Hepatocyte (in vitro differentiated cells): ENCODE measurements around the gene SMC2. TPM values are rescaled to one million over a fixed set of nuclear protein-coding genes. Genes with fewer than 3 reads are reported as not detected.

Experiments used
- DNase-seq: peaks from one replicate; pipeline ENCODE4 v3.0.0-alpha.2; 2016; ENCODE audit warnings: low spot score
- H2AFZ ChIP-seq: fragments of 200-600 bp; sonication (generic); 2 replicates; pipeline ENCODE4 v1.6.0; 2016; ENCODE audit warnings: antibody characterized with exemption, mild to moderate bottlenecking
- H3K27ac ChIP-seq: fragments of 200-600 bp; sonication (generic); 2 replicates; pipeline ENCODE4 v1.5.1; 2016; ENCODE audit warnings: mild to moderate bottlenecking
- H3K27me3 ChIP-seq: fragments of 200-600 bp; sonication (generic); 2 replicates; pipeline ENCODE4 v1.6.1; 2016
- H3K36me3 ChIP-seq: fragments of 200-600 bp; sonication (generic); replicated peaks from 2 replicates; pipeline ENCODE4 v1.5.1; 2016; ENCODE audit warnings: low read depth; ENCODE audit not compliant: insufficient read depth
- H3K4me1 ChIP-seq: fragments of 200-600 bp; sonication (generic); 2 replicates; pipeline ENCODE4 v1.5.1; 2016; ENCODE audit warnings: mild to moderate bottlenecking, moderate library complexity; ENCODE audit not compliant: insufficient read depth
- H3K4me2 ChIP-seq: fragments of 200-600 bp; sonication (generic); 2 replicates; pipeline ENCODE4 v1.6.0; 2016
- H3K4me3 ChIP-seq: fragments of 200-600 bp; sonication (generic); 2 replicates; pipeline ENCODE4 v1.5.1; 2016; ENCODE audit warnings: mild to moderate bottlenecking
- H3K79me2 ChIP-seq: fragments of 200-600 bp; sonication (generic); 2 replicates; pipeline ENCODE4 v1.6.0; 2017; ENCODE audit warnings: mild to moderate bottlenecking
- H3K9me2 ChIP-seq: fragments of 200-600 bp; sonication (generic); replicated peaks from 2 replicates; pipeline ENCODE4 v1.6.0; 2017; ENCODE audit warnings: mild to moderate bottlenecking; ENCODE audit not compliant: insufficient read depth
- H3K9me3 ChIP-seq: fragments of 200-600 bp; sonication (generic); 2 replicates; pipeline ENCODE4 v1.5.1; 2016; ENCODE audit warnings: low read depth, mild to moderate bottlenecking
- H4K20me1 ChIP-seq: fragments of 200-600 bp; sonication (generic); 2 replicates; pipeline ENCODE4 v1.6.0; 2016; ENCODE audit warnings: mild to moderate bottlenecking; ENCODE audit not compliant: insufficient read depth, poor library complexity, severe bottlenecking
- CTCF ChIP-seq: fragments of 200-600 bp; sonication (generic); IDR thresholded peaks from 2 replicates; pipeline ENCODE4 v1.5.1; 2016; ENCODE audit warnings: antibody characterized with exemption, mild to moderate bottlenecking; ENCODE audit not compliant: poor library complexity
- EZH2 ChIP-seq: fragments of 200-600 bp; sonication (generic); IDR thresholded peaks from 2 replicates; pipeline ENCODE4 v1.6.1; 2016; ENCODE audit warnings: antibody characterized with exemption, mild to moderate bottlenecking, borderline replicate concordance
- EZH2phosphoT487 ChIP-seq: fragments of 200-600 bp; sonication (generic); IDR thresholded peaks from one replicate; pipeline ENCODE4 v1.6.1; 2018; ENCODE audit warnings: antibody characterized with exemption, mild to moderate bottlenecking, low read depth, moderate library complexity; ENCODE audit not compliant: unreplicated experiment, severe bottlenecking
- WGBS: methylation state at CpG from one replicate; pipeline ENCODE4 v1.1.6; 2016; ENCODE audit warnings: low lambda C conversion rate; ENCODE audit errors: missing lambda C conversion rate; 5-methylcytosine and 5-hydroxymethylcytosine counted together
- polyA plus RNA-seq: library from polyadenylated mRNA; unstranded; fragments of >200 nt; fragmentation: Nextera tagmentation; extraction: Ambion mirVana; gene quantifications from 2 replicates; pipeline ENCODE4 v1.2.1, GENCODE V29; 2016
- total RNA-seq: library from RNA; depleted of rRNA; stranded (reverse); fragments of >200 nt; gene quantifications from 2 replicates; pipeline ENCODE4 v1.2.3, GENCODE V29; 2014

The SMC2 gene
- total and polyA plus RNA-seq, 2 experiments from 2014 or later: 11.5 to 11.8 TPM

DNA sequence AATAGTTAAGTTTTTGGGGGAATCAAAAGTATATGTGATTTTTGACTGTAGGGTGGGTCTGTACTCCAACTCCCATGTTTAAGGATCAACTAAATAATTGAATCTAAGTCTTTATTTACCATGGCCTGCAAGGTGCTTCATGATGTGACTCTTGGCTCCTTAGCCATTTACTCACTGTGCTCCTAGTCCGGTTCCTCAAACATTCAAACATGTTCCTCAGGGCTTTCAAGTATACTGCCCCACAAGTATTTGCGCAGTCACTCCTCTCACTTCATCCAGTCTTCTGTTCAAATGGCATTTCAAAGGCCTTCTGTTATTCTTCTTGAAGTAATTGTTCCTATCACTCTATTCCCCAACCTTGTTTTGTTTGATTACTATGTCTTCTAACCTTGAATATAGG, 16.4 kb downstream of the SMC2 start:
- Histone ChIP-seq H3K9me2 (no peaks in the 10 kb centered on the region), H3K4me2 (no peak overlapping the region), H3K27me3 (no peaks in the 10 kb centered on the region), H3K79me2 (no peaks in the 10 kb centered on the region), H3K36me3 (peaks cover 3% of the 10 kb centered on the region), H4K20me1 (no peaks in the 10 kb centered on the region), H3K4me1 (no peaks in the 10 kb centered on the region), H2AFZ (no peak overlapping the region), H3K4me3 (no peak overlapping the region), H3K9me3 (no peaks in the 10 kb centered on the region), H3K27ac (no peak overlapping the region)
- TF ChIP-seq EZH2phosphoT487: no peak
- no peak for TF ChIP-seq EZH2
- TF ChIP-seq CTCF: no peak
- whole genome bisulfite sequencing: 89% methylated on average over 2 of the region's 2 CpGs
- no peak for DNase-seq

GRCh38 chr9:104118916-104119315, 24.8 kb downstream of the SMC2 start:
- no peaks in the 10 kb centered on the region for H3K9me3 ChIP-seq
- H3K4me3 ChIP-seq: no peak overlapping the region
- H3K27me3 ChIP-seq: no peaks in the 10 kb centered on the region
- TF ChIP-seq EZH2phosphoT487 (no peak), CTCF (no peak), EZH2 (no peak)
- no peak overlapping the region for H3K4me2 ChIP-seq
- H3K36me3 ChIP-seq: no peaks in the 10 kb centered on the region
- H3K4me1 ChIP-seq: no peaks in the 10 kb centered on the region
- 78% methylated on average over 6 of the region's 6 CpGs for WGBS
- DNase-seq: no peak
- H3K27ac ChIP-seq: no peak overlapping the region
- no peaks in the 10 kb centered on the region for H3K79me2 ChIP-seq
- no peak overlapping the region for H2AFZ ChIP-seq
- no peaks in the 10 kb centered on the region for H4K20me1 ChIP-seq
- no peaks in the 10 kb centered on the region for H3K9me2 ChIP-seq

GRCh38 chr9:104121022-104121421, 26.9 kb downstream of the SMC2 start:
- Histone ChIP-seq H3K9me3 (no peaks in the 10 kb centered on the region), H3K36me3 (no peaks in the 10 kb centered on the region), H3K9me2 (no peaks in the 10 kb centered on the region), H3K27me3 (no peaks in the 10 kb centered on the region), H3K4me2 (no peak overlapping the region), H4K20me1 (no peaks in the 10 kb centered on the region), H3K4me3 (no peak overlapping the region), H3K27ac (no peak overlapping the region), H2AFZ (no peak overlapping the region), H3K79me2 (no peaks in the 10 kb centered on the region), H3K4me1 (no peaks in the 10 kb centered on the region)
- TF ChIP-seq EZH2 (no peak), CTCF (no peak)
- 88% methylated on average over 5 of the region's 5 CpGs for WGBS
- DNase-seq: no peak
